ENCODE data around the gene CPEB2.

CPEB2 gene

GRCh38 chr4:15100994-15101695 is 98.9 kb downstream of the CPEB2 start:
- H3K27me3 ChIP-seq (ENCODE audit: insufficient read depth, poor library complexity, severe bottlenecking): no peaks in the 10 kb centered on the region
- H3K27ac ChIP-seq (replicated peaks): no peak overlapping the region
- no peak for TF ChIP-seq SPI1 (IDR thresholded peaks at IDR 0.05; ENCODE audit: borderline replicate concordance, low read depth)
- no peak for DNase-seq (ENCODE audit: low read depth in 1 of 2, low spot score in 1 of 2)
- no peak overlapping the region for H3K4me3 ChIP-seq (replicated peaks; ENCODE audit: insufficient read depth, low read length)

GRCh38 chr4:15104825-15105224 is 102.5 kb downstream of the CPEB2 start:
- DNase-seq (ENCODE audit: low read depth in 1 of 2, low spot score in 1 of 2): no peak
- no peak for TF ChIP-seq POLR2AphosphoS5 (IDR thresholded peaks at IDR 0.05; ENCODE audit: low read depth)
- no peak for TF ChIP-seq SPI1 (IDR thresholded peaks at IDR 0.05; ENCODE audit: borderline replicate concordance, low read depth)
- TF ChIP-seq REST (IDR thresholded peaks at IDR 0.05; ENCODE audit: insufficient replicate concordance, low read depth): no peak
- TF ChIP-seq CTCF (IDR thresholded peaks at IDR 0.05; ENCODE audit: insufficient read depth, low read length): no peak
- TF ChIP-seq GABPA (IDR thresholded peaks at IDR 0.05; ENCODE audit: low read depth): no peak
- Histone ChIP-seq H3K27me3 (ENCODE audit: insufficient read depth, poor library complexity, severe bottlenecking) (no peaks in the 10 kb centered on the region), H3K27ac (replicated peaks) (no peak overlapping the region), H3K4me3 (replicated peaks; ENCODE audit: insufficient read depth, low read length) (no peak overlapping the region)

GRCh38 chr4:15106399-15106798 is 104.1 kb downstream of the CPEB2 start:
- Histone ChIP-seq H3K27ac (replicated peaks) (no peak overlapping the region), H3K27me3 (ENCODE audit: insufficient read depth, poor library complexity, severe bottlenecking) (no peaks in the 10 kb centered on the region), H3K4me3 (replicated peaks; ENCODE audit: insufficient read depth, low read length) (no peak overlapping the region)
- TF ChIP-seq REST (IDR thresholded peaks at IDR 0.05; ENCODE audit: insufficient replicate concordance, low read depth) (no peak), GABPA (IDR thresholded peaks at IDR 0.05; ENCODE audit: low read depth) (no peak), POLR2AphosphoS5 (IDR thresholded peaks at IDR 0.05; ENCODE audit: low read depth) (no peak), SPI1 (IDR thresholded peaks at IDR 0.05; ENCODE audit: borderline replicate concordance, low read depth) (no peak), CTCF (IDR thresholded peaks at IDR 0.05; ENCODE audit: insufficient read depth, low read length) (no peak)
- DNase-seq (ENCODE audit: low read depth in 1 of 2, low spot score in 1 of 2): no peak

- DNase-seq (ENCODE audit: low read depth in 1 of 2, low spot score in 1 of 2): no peak
- H3K27ac ChIP-seq (replicated peaks): no peak overlapping the region
- no peak overlapping the region for H3K4me3 ChIP-seq (replicated peaks; ENCODE audit: insufficient read depth, low read length)
- TF ChIP-seq SPI1 (IDR thresholded peaks at IDR 0.05; ENCODE audit: borderline replicate concordance, low read depth) (no peak), CTCF (IDR thresholded peaks at IDR 0.05; ENCODE audit: insufficient read depth, low read length) (no peak), REST (IDR thresholded peaks at IDR 0.05; ENCODE audit: insufficient replicate concordance, low read depth) (no peak), POLR2AphosphoS5 (IDR thresholded peaks at IDR 0.05; ENCODE audit: low read depth) (no peak), GABPA (IDR thresholded peaks at IDR 0.05; ENCODE audit: low read depth) (no peak)
- no peaks in the 10 kb centered on the region for H3K27me3 ChIP-seq (ENCODE audit: insufficient read depth, poor library complexity, severe bottlenecking)
Observed at GRCh38 chr4:15109600-15109999, 107.3 kb downstream of the CPEB2 start.

Data from HL-60 (cell line).